ENCODE data around the gene THSD4. TPM values are rescaled to one million over a fixed set of nuclear protein-coding genes. Genes with fewer than 3 reads are reported as not detected.

The THSD4 gene
- polyA plus RNA-seq, 1 donor (not counting 4 experiments of a cell fraction or from before 2014, with no cell fraction given), result 24.5 TPM

GRCh38 chr15:71422530-71423259, 307.4 kb downstream of the THSD4 start:
- H3K4me3 ChIP-seq (ENCODE audit: control insufficient read depth in 2 of 3, extremely low read depth in 1 of 3, insufficient read depth in 2 of 3, low read depth in 1 of 3, low read length in 3 of 3), result no peak overlapping the region
- no peaks in the 10 kb centered on the region for H3K4me1 ChIP-seq (ENCODE audit: control insufficient read depth, extremely low read depth, insufficient read depth, low read length)
- H2AFZ ChIP-seq (ENCODE audit: control insufficient read depth, low read length), result no peak overlapping the region
- H3K4me2 ChIP-seq (ENCODE audit: control insufficient read depth, extremely low read depth, insufficient read depth, low read depth, low read length), result no peak overlapping the region
- no peaks in the 10 kb centered on the region for H4K20me1 ChIP-seq (ENCODE audit: control insufficient read depth, extremely low read depth, insufficient read depth, low read length)
- no peaks in the 10 kb centered on the region for H3K79me2 ChIP-seq (ENCODE audit: control insufficient read depth, insufficient read depth, low read length)
- TF ChIP-seq EZH2 (IDR thresholded peaks at IDR 0.05; ENCODE audit: low read length) (no peak), CTCF (optimal IDR thresholded peaks at IDR 0.05 in 1 of 3, IDR thresholded peaks at IDR 0.05 in 1 of 3, conservative IDR thresholded peaks at IDR 0.05 in 1 of 3; ENCODE audit: extremely low read depth in 1 of 3, insufficient read depth in 2 of 3, low read length in 3 of 3) (no peak)
- H3K27ac ChIP-seq (ENCODE audit: control insufficient read depth, insufficient read depth, low read length), result no peak overlapping the region
- H3K9me3 ChIP-seq (ENCODE audit: control insufficient read depth, low read depth, low read length), result no peaks in the 10 kb centered on the region
- DNase-seq (ENCODE audit: low read depth, low spot score), result no peak
- H3K36me3 ChIP-seq (ENCODE audit: control insufficient read depth in 2 of 2, extremely low read depth in 1 of 2, insufficient read depth in 2 of 2, low read length in 2 of 2), result peaks cover 0 to 6% of the 10 kb centered on the region in 2 experiments
- FAIRE-seq, result no peak
- dilution Hi-C loops (cut with MboI; ENCODE audit: extremely low pct_ligation_motif_present, low sequenced_read_pairs), result no loop called here
- no peaks in the 10 kb centered on the region for H3K27me3 ChIP-seq (ENCODE audit: control insufficient read depth, extremely low read depth, insufficient read depth, low read length)
- H3K9me1 ChIP-seq (ENCODE audit: control insufficient read depth, extremely low read depth, insufficient read depth, low read length), result no peaks in the 10 kb centered on the region
- no peak overlapping the region for H3K9ac ChIP-seq (ENCODE audit: control insufficient read depth, extremely low read depth, insufficient read depth, low read length)

- H3K27me3 ChIP-seq (ENCODE audit: control insufficient read depth, extremely low read depth, insufficient read depth, low read length), result no peaks in the 10 kb centered on the region
- TF ChIP-seq EZH2 (IDR thresholded peaks at IDR 0.05; ENCODE audit: low read length) (no peak), CTCF (optimal IDR thresholded peaks at IDR 0.05 in 1 of 3, IDR thresholded peaks at IDR 0.05 in 1 of 3, conservative IDR thresholded peaks at IDR 0.05 in 1 of 3; ENCODE audit: extremely low read depth in 1 of 3, insufficient read depth in 2 of 3, low read length in 3 of 3) (no peak)
- H3K36me3 ChIP-seq (ENCODE audit: control insufficient read depth in 2 of 2, extremely low read depth in 1 of 2, insufficient read depth in 2 of 2, low read length in 2 of 2), result peaks cover 0 to 10% of the 10 kb centered on the region in 2 experiments
- H3K9me3 ChIP-seq (ENCODE audit: control insufficient read depth, low read depth, low read length), result no peaks in the 10 kb centered on the region
- dilution Hi-C loops (cut with MboI; ENCODE audit: extremely low pct_ligation_motif_present, low sequenced_read_pairs), result no loop called here
- no peak overlapping the region for H2AFZ ChIP-seq (ENCODE audit: control insufficient read depth, low read length)
- H3K4me2 ChIP-seq (ENCODE audit: control insufficient read depth, extremely low read depth, insufficient read depth, low read depth, low read length), result no peak overlapping the region
- no peak for DNase-seq (ENCODE audit: low read depth, low spot score)
- no peak for FAIRE-seq
- H3K9ac ChIP-seq (ENCODE audit: control insufficient read depth, extremely low read depth, insufficient read depth, low read length), result no peak overlapping the region
- H3K27ac ChIP-seq (ENCODE audit: control insufficient read depth, insufficient read depth, low read length), result no peak overlapping the region
- no peaks in the 10 kb centered on the region for H3K79me2 ChIP-seq (ENCODE audit: control insufficient read depth, insufficient read depth, low read length)
- H3K9me1 ChIP-seq (ENCODE audit: control insufficient read depth, extremely low read depth, insufficient read depth, low read length), result no peaks in the 10 kb centered on the region
- H4K20me1 ChIP-seq (ENCODE audit: control insufficient read depth, extremely low read depth, insufficient read depth, low read length), result no peaks in the 10 kb centered on the region
- no peak overlapping the region for H3K4me3 ChIP-seq (ENCODE audit: control insufficient read depth in 2 of 3, extremely low read depth in 1 of 3, insufficient read depth in 2 of 3, low read depth in 1 of 3, low read length in 3 of 3)
- no peaks in the 10 kb centered on the region for H3K4me1 ChIP-seq (ENCODE audit: control insufficient read depth, extremely low read depth, insufficient read depth, low read length)
These were observed 309.5 kb downstream of the THSD4 start for GRCh38 chr15:71424765-71425164.
